Measurements from ENCODE around the gene POU6F2.

POU6F2 gene

GRCh38 chr7:39269034-39269433 is 291.3 kb downstream of the POU6F2 start:
- no peak for DNase-seq

GRCh38 chr7:39270018-39270417 is 292.3 kb downstream of the POU6F2 start:
- no peak for DNase-seq

DNA sequence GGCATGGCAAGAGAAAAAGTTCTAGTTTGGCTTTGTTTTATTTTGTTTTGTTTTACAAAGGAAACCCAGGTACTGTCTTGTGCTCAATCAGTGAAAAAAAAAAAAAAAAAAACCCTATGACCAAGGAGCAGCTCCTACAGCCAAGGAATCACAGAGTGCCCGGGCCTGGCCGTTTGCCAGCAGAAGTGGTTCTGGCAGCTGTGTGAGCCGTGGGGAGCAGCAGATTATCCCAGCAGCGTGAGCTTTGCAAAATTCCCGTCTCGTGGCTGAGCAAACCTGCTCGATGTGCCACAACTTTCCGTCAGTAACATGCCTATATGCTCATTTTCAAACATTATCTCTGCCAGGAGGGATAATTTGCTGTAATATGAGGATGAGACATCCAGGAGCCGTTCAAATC is 293.7 kb downstream of the POU6F2 start:
- no peak for DNase-seq

- no peak for DNase-seq
Observed at GRCh38 chr7:39272111-39272510, 294.4 kb downstream of the POU6F2 start.

GRCh38 chr7:39272691-39273090 is 295.0 kb downstream of the POU6F2 start:
- DNase-seq, result no peak

- peak; percentile 1 for DNase-seq
Observed at GRCh38 chr7:39280337-39280736, 302.6 kb downstream of the POU6F2 start.

DNA sequence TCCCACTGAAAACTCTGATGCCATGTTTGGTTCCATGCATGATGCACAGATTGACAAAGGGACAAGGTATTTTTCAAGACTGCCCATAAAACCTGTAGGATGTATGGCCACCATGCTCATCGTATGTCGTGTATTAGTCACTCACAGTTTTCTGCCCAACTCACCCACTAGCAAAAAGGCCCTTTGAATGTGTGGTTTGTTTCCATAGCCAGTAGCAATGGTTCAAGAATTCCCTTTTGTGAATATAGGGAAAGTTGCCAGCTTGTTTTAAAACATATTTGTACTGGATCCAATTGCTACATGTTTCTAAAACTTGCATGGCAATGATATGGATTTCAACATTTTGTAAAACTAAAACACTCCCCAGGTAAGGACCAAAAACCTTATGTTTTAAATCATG is 307.5 kb downstream of the POU6F2 start:
- DNase-seq, result no peak

DNA sequence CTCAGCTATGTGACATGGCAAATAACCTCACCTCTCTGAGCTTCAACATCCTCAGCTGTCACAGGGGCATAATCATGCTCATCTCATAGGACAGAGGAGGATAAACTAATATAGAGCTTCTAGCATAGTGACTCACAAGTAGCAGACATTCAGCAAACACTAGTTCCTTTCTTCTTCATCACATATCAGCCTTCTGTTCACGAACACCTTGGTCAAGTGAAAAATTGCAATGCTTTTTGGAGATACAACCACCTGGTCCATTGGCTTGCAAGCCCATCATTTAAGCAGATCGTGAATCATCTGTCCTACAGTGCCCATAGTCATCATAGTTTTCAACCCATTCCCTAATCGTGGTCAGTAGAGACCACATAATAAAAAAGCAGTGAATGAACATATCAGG is 310.6 kb downstream of the POU6F2 start:
- DNase-seq, result no peak

- DNase-seq, result no peak
Observed at GRCh38 chr7:39291628-39292410, 314.1 kb downstream of the POU6F2 start.

DNA sequence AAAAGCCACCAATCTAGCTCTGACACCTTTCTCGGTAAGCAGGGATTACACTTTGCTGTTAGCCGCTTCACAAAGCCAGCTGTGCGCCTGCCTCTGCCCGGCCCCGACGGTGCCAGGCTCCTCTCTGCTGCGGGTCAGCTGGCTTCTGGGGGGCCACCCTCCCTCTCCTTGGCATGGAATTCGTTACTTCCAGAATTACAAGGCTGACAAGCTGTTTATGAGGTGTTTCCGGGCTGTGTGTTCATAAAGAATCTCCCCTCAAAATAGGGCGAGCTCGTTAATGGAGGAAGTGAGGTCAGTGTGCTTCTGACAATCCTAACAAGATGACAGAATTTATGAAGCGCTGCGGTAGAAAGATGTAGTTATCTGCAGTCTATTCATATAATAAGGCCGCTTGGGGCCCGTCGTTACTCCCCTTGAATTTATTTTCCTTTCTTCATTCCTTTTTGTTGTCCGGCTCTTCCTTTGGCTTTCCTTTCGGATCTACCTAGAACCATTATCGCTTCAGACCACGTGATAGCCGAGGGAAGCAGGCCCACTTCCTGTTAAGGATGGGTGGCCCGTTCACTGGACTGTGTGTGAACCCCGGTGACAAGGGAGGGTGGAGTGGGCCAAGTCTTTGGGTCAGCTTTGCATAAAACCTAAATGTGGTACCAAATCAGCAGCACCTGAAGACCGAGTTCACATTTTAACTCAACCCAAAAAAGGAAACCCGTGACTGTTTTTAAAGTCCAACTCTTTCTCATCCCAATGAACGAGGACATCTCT is 315.5 kb downstream of the POU6F2 start:
- no peak for DNase-seq

- no peak for DNase-seq
Observed at GRCh38 chr7:39294022-39294421, 316.3 kb downstream of the POU6F2 start.

- DNase-seq, result no peak
Observed at GRCh38 chr7:39295796-39296195, 318.1 kb downstream of the POU6F2 start.

DNA sequence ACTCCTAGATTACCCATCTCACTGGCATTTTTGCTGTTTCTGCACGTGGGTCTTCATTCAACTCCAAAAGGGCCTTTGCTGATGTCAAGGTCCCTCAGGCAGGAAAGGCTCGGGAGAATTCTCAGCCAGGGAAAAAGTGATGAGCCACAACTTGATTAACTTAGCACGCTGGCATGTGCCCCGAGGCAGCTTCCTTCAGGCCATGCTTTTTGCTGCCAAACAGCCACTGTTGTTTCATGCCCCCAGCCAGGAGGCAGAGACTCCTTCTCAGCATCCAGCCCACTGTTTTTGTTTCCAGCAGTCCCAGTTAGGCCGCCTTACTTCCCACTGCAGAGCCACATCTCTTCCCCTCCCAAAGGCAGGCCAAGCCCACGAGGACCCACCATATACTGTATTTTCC is 322.0 kb downstream of the POU6F2 start:
- DNase-seq, result no peak

DNA sequence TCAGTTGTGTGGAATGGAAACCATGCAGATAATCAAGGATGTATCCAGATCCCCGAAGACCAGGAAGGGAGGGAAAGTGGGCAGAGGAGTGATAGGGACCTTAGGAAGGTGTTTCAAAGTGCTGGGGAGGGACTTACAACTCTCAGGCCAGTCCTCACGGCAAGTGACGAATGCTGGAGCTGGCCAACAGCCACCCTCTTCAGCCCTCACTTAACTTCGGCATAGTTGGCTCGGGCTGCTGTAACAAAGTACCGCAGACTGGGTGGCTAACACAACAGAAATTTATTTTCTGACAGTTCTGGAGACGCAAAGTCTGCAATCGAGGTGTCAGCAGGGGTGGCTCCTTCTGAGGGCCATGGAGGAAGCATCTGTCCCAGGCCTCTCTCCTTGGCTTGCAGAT is 322.6 kb downstream of the POU6F2 start:
- DNase-seq, result no peak

- no peak for DNase-seq
Observed at GRCh38 chr7:39301543-39301942, 323.8 kb downstream of the POU6F2 start.

GRCh38 chr7:39304178-39304577 is 326.5 kb downstream of the POU6F2 start:
- DNase-seq, result no peak

- DNase-seq, result no peak
Observed at GRCh38 chr7:39304668-39305405, 327.1 kb downstream of the POU6F2 start.

DNA sequence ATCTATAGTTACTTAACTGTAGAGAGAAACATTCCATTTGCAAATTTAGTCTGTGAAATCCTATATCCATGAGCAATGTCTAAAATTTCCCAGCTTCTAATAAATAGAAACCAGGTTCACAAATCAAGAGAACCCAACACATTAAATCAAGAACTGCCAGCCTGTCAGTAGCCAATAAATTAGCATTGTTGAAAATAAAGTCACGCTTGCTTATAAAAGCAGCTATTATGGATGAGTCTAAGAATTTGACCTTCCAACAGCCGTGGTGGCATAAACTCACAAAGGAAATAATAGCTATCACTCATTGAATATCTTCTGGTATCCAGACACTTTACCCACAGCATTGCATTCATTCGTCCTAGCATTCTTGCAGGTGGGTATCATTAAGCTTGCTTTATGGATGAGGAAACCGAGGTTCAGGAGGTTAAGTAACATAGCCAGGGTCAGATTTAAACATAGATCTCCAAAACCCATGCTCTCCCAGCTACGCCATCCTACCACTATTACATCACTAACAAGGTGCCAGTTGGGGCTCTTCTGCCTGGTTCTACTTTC is 328.4 kb downstream of the POU6F2 start:
- DNase-seq, result no peak

- no peak for DNase-seq
Observed at GRCh38 chr7:39310699-39311098, 333.0 kb downstream of the POU6F2 start.

DNA sequence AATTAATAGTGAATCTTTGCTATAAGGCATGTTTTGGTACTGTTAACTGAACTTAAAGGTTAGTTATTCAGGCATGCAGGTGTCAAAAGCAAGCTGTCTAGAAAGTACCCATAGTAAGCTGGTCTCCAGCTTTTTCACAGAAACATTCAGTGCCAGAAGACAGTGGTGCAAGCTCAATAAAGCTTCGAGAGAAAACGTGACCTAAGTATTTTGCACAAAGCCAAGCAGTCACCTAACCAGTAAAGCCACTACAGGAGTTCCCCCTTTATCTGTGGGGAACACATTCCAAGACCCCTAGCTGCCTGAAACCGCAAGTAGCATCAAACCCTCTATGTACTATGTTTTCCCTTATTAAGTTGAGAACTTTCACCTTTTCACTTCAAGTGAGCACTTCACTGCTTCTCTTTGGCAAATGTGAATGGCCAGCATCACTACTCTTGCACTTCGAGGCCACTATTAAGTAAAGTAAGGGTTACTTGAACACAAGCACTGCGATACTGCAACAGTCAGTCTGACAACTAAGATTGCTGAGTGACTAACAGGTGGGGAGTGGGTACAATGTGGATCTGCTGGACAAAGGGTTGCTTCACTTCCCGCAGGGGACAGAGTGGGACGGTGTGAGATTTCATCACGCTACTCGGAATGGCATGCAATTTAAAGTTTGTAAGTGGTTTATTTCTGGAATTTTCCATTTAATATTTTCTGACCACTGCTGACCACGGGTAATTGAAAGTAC is 334.7 kb downstream of the POU6F2 start:
- no peak for DNase-seq

- no peak for DNase-seq
Observed at GRCh38 chr7:39313376-39313775, 335.7 kb downstream of the POU6F2 start.

- no peak for DNase-seq
Observed at GRCh38 chr7:39313974-39314373, 336.3 kb downstream of the POU6F2 start.

GRCh38 chr7:39317107-39317506 is 339.4 kb downstream of the POU6F2 start:
- no peak for DNase-seq
